HFFc6 (cell line): ENCODE data around the gene TXNRD1. TPM values are rescaled to one million over a fixed set of nuclear protein-coding genes. Genes with fewer than 3 reads are reported as not detected.

ENCODE experiments used
- DNase-seq: peaks from one replicate; pipeline ENCODE4 v3.0.0-alpha.2; 2018
- H3K27ac Mint-ChIP-seq: 2 replicates; pipeline ENCODE4 v1.8.0; 2020; ENCODE audit warnings: mild to moderate bottlenecking, mixed read lengths
- H3K27me3 Mint-ChIP-seq: 2 replicates; pipeline ENCODE4 v1.8.0; 2021; ENCODE audit warnings: mild to moderate bottlenecking, moderate library complexity, mixed read lengths; ENCODE audit not compliant: insufficient read depth
- H3K36me3 Mint-ChIP-seq: 2 replicates; pipeline ENCODE4 v1.8.0; 2021; ENCODE audit warnings: low read depth, mixed read lengths
- H3K4me1 Mint-ChIP-seq: 2 replicates; pipeline ENCODE4 v1.8.0; 2020; ENCODE audit warnings: low read depth, mixed read lengths
- H3K4me3 Mint-ChIP-seq: 2 replicates; pipeline ENCODE4 v1.8.0; 2020; ENCODE audit warnings: mild to moderate bottlenecking, moderate library complexity, mixed read lengths
- H3K9me3 Mint-ChIP-seq: 2 replicates; pipeline ENCODE4 v1.8.0; 2020; ENCODE audit warnings: mild to moderate bottlenecking, mixed read lengths
- total RNA-seq, 6 experiments: library from RNA; stranded (reverse); fragmentation: NEBNext Ultra II Directional; extraction: Animal tissue kit (Norgen Biotek cat#: 25700); gene quantifications; 2 replicates in 1 of 6; 3 replicates in 5 of 6; pipeline ENCODE4 v1.2.3, GENCODE V29; 2021
- TF ChIP-seq, protein P1 (sequence below): fragments of 200-600 bp; sonication (generic); IDR thresholded peaks from 2 replicates; pipeline ENCODE4 v1.5.0; 2021; ENCODE audit warnings: antibody characterized with exemption, mild to moderate bottlenecking

The TXNRD1 gene
- total RNA-seq, 6 experiments from 2014 or later = 468 to 851 (median 784) TPM

DNA sequence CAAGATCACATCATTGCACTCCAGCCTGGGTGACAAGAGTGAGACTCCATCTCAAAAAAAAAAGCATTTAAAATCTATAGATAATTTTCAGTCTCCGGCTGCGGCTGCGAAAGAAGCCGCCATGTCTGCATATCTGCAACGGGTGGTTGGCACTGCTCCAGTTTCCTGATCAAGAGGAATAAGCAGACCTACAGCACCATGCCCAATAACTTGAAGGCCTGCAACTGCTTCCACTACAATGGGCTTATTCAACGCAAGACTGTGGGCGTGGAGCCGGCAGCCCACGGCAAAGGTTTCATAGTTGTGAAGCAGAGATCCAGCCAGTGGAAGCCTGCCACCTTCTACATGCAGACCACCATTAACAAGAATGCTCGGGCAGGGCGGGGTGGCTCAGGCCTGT, 57.4 kb downstream of the TXNRD1 start:
- no peak for DNase-seq
- Mint-ChIP-seq H3K4me1 (peaks cover 28% of the 10 kb centered on the region), H3K27ac (no peak overlapping the region), H3K27me3 (no peaks in the 10 kb centered on the region), H3K9me3 (no peaks in the 10 kb centered on the region), H3K36me3 (peaks cover 22% of the 10 kb centered on the region), H3K4me3 (no peak overlapping the region)
- TF ChIP-seq, protein P1, sequence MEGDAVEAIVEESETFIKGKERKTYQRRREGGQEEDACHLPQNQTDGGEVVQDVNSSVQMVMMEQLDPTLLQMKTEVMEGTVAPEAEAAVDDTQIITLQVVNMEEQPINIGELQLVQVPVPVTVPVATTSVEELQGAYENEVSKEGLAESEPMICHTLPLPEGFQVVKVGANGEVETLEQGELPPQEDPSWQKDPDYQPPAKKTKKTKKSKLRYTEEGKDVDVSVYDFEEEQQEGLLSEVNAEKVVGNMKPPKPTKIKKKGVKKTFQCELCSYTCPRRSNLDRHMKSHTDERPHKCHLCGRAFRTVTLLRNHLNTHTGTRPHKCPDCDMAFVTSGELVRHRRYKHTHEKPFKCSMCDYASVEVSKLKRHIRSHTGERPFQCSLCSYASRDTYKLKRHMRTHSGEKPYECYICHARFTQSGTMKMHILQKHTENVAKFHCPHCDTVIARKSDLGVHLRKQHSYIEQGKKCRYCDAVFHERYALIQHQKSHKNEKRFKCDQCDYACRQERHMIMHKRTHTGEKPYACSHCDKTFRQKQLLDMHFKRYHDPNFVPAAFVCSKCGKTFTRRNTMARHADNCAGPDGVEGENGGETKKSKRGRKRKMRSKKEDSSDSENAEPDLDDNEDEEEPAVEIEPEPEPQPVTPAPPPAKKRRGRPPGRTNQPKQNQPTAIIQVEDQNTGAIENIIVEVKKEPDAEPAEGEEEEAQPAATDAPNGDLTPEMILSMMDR = no peak

DNA sequence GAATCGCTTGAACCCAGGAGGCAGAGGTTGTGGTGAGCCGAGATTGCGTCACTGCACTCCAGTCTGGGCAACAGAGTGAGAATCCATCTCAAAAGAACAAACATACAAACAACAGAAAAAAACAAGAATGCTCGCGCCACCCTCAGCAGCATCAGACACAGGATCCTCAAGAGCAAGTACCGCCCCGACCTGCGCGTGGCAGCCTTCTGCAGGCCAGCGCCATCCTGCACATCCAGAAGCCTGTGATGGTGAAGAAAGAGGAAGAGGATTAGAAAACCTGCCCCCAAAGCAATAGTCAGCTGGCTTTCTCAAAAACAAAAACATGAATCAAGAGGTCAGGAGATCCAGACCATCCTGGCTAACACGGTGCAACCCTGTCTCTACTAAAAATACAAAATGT, 57.9 kb downstream of the TXNRD1 start:
- Mint-ChIP-seq H3K27ac (no peak overlapping the region), H3K36me3 (peaks cover 22% of the 10 kb centered on the region), H3K4me3 (no peak overlapping the region), H3K4me1 (peaks cover 28% of the 10 kb centered on the region), H3K9me3 (no peaks in the 10 kb centered on the region), H3K27me3 (no peaks in the 10 kb centered on the region)
- DNase-seq = no peak
- TF ChIP-seq, protein P1 = no peak

- Mint-ChIP-seq H3K27me3 (no peaks in the 10 kb centered on the region), H3K27ac (no peak overlapping the region), H3K36me3 (peaks cover 21% of the 10 kb centered on the region), H3K4me3 (no peak overlapping the region), H3K9me3 (no peaks in the 10 kb centered on the region), H3K4me1 (peaks cover 40% of the 10 kb centered on the region)
- no peak for DNase-seq
- TF ChIP-seq, protein P1 = no peak
Observed at GRCh38 chr12:104274811-104275210, 59.2 kb downstream of the TXNRD1 start.

DNA sequence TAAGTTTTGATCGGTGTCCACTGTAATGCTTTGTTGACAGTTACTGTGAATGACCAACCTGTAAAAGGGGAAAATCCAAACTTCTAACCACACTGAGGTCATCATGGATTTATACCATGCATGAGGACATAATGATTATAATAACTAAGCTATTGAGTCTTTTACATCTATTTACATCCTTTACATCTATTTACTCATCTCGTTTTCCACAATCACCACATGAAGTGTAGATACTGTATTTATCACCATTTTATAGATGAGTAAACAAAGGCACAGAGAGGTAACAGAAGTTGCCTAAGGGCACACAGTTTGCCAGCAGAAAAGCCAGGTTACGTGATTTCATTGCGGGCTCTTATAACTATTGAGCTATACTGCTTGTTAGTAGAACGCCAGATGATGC, 60.1 kb downstream of the TXNRD1 start:
- Mint-ChIP-seq H3K27me3 (no peaks in the 10 kb centered on the region), H3K36me3 (peaks cover 18% of the 10 kb centered on the region), H3K27ac (peak overlapping the region; percentile 88; the same call in 1 of the 2 replicates), H3K4me1 (peaks cover 49% of the 10 kb centered on the region), H3K9me3 (no peaks in the 10 kb centered on the region), H3K4me3 (no peak overlapping the region)
- TF ChIP-seq, protein P1 = no peak
- DNase-seq = no peak

DNA sequence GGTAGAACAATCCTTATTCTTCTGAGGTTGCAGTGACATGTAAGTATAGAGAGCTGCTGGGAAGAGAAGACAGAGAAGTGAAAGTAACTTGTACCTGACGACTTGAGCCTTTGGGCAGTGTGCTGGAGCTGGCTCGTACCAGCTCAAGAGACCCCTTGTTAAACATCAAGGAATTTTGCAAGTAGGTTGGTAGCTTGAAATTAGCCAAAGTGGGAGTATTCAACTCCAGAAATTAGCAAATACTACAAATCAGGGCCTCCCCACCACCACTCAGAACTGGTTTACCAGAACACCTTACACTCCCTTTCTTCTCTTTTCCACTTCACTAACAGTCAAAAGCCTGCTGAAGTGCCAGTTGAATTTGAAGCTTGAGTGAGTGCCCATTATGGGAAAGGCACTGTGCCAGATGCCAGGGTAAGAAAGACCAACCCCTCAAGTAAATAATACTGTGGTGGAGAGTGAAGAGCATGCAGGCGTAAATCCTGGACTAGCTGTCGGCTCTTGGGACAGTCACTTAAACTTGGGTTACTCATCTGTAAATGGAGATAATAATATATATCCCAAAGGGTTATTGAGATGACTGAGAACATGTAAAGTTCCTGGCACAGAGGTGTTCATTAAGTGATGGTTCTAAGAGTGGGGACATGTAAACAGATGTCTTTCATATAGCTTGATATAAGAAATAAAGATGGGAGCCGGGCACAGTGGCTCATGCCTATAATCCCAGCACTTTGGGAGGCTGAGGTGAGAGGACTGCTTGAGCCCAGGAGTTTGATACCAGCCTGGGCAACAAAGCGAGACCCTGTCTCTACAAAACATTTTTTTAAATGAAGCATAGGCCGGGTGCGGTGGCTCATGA, 60.9 kb downstream of the TXNRD1 start:
- Mint-ChIP-seq H3K27ac (peak overlapping the region; percentile 88), H3K9me3 (no peaks in the 10 kb centered on the region), H3K27me3 (no peaks in the 10 kb centered on the region), H3K4me1 (peaks cover 57% of the 10 kb centered on the region), H3K36me3 (peaks cover 20% of the 10 kb centered on the region), H3K4me3 (no peak overlapping the region)
- DNase-seq = no peak
- TF ChIP-seq, protein P1 = no peak
